K562 (cell line): Measurements from ENCODE around the gene ING2. TPM values are rescaled to one million over a fixed set of nuclear protein-coding genes. Genes with fewer than 3 reads are reported as not detected.
A peak's percentile ranks its signal among the peaks of the same experiment; 100 is the strongest.

Experiments used
- ATAC-seq: fragments of 200-7000 bp; cut with Tn5 transposase; 3 replicates; pipeline ENCODE4 v1.9.1; 2020; ENCODE audit warnings: moderate library complexity
- BruUV-seq: library from RNA; stranded (reverse); fragments of 400-500 nt; replicated peaks from 2 replicates; lab custom pipeline; 2021; lab: Mats Ljungman, UMichigan
- CTCF ChIA-PET: fragments of 300-600 bp; formaldehyde crosslinking; extraction: SDS; loops from one replicate; lab custom pipeline; 2021; ENCODE audit warnings: low intra/inter-chr PET ratio; lab: Yijun Ruan, JAX
- POLR2A ChIA-PET: fragments of 300-600, 350-650 bp; sonication (Branson Sonifier 250); formaldehyde crosslinking; extraction: SDS; loops from one replicate; lab custom pipeline; 2021; ENCODE audit warnings: antibody characterized with exemption, inconsistent platforms; lab: Yijun Ruan, JAX
- DNase-seq, 4 experiments: peaks; one replicate each; pipeline versions ENCODE4 v3.0.0 to v3.0.0-alpha.2; 2011 to 2018; ENCODE audit warnings: low spot score in 3 of 4, mixed read lengths in 3 of 4; ENCODE audit errors: extremely low read depth in 1 of 4
- FAIRE-seq: peaks from 2 replicates; lab custom pipeline; 2011; peaks lifted over from hg19 to GRCh38; lab: Jason Lieb, UNC
- H2AFZ ChIP-seq: 2 replicates; pipeline ENCODE4 v1.6.0; 2011; ENCODE audit warnings: low read depth, low read length, control low read depth, inconsistent platforms
- H3K27ac ChIP-seq: fragments of 200-600 bp; 3 replicates; pipeline ENCODE4 v1.8.0; 2011; ENCODE audit warnings: low read depth, mild to moderate bottlenecking, control low read depth, inconsistent platforms, low read length, moderate library complexity, mixed read lengths; ENCODE audit errors: extremely low read depth
- H3K27me3 ChIP-seq, 2 experiments: fragments of 300-600 bp in 1 of 2; 2 replicates in 1 of 2; 3 replicates in 1 of 2; pipeline versions ENCODE4 v1.6.0 to v1.8.0; 2011; ENCODE audit warnings: inconsistent platforms in 2 of 2, low read length in 2 of 2, mild to moderate bottlenecking in 1 of 2, mixed read lengths in 1 of 2, moderate library complexity in 1 of 2; ENCODE audit not compliant: control insufficient read depth in 2 of 2, insufficient read depth in 2 of 2
- H3K36me3 ChIP-seq: fragments of 300-600 bp; 3 replicates; pipeline ENCODE4 v1.8.0; 2011; ENCODE audit warnings: mild to moderate bottlenecking, low read length, inconsistent platforms; ENCODE audit not compliant: control insufficient read depth, insufficient read depth
- H3K4me1 ChIP-seq, 2 experiments: fragments of 200-600 bp in 1 of 2; replicated peaks in 1 of 2; 2 replicates in 1 of 2; 3 replicates in 1 of 2; pipeline versions ENCODE4 v1.5.1 to v1.8.0; 2011; ENCODE audit warnings: inconsistent platforms in 2 of 2, low read length in 2 of 2, mild to moderate bottlenecking in 1 of 2, mixed read lengths in 1 of 2, moderate library complexity in 1 of 2; ENCODE audit not compliant: control insufficient read depth in 2 of 2, insufficient read depth in 2 of 2
- H3K4me2 ChIP-seq: 2 replicates; pipeline ENCODE4 v1.6.1; 2011; ENCODE audit warnings: low read length, control low read depth, inconsistent platforms, mixed read lengths; ENCODE audit not compliant: insufficient read depth
- H3K4me3 ChIP-seq: fragments of 200-600 bp; sonication (generic), shearing (Covaris generic); 2 replicates; pipeline ENCODE4 v1.5.1; 2016; ENCODE audit warnings: control low read depth, inconsistent platforms
- H3K79me2 ChIP-seq: fragments of 200-600 bp; 3 replicates; pipeline ENCODE4 v1.8.0; 2011; ENCODE audit warnings: low read length, inconsistent platforms; ENCODE audit not compliant: control insufficient read depth, insufficient read depth
- H3K9ac ChIP-seq, 2 experiments: 2 replicates each; pipeline versions ENCODE4 v1.6.0 to v1.6.1; 2011; ENCODE audit warnings: low read depth in 2 of 2, low read length in 2 of 2, control low read depth in 1 of 2, inconsistent platforms in 1 of 2, mild to moderate bottlenecking in 1 of 2, mixed read lengths in 1 of 2; ENCODE audit not compliant: insufficient read depth in 1 of 2
- H3K9me1 ChIP-seq: one replicate; pipeline ENCODE4 v1.6.0; 2011; ENCODE audit warnings: inconsistent platforms, mild to moderate bottlenecking, low read length, moderate library complexity; ENCODE audit not compliant: control insufficient read depth, insufficient read depth
- H3K9me3 ChIP-seq: replicated peaks from 2 replicates; pipeline ENCODE4 v1.5.1; 2011; ENCODE audit warnings: low read depth, low read length, inconsistent platforms; ENCODE audit not compliant: control insufficient read depth, insufficient read depth
- H4K20me1 ChIP-seq: replicated peaks from 2 replicates; pipeline ENCODE4 v1.6.1; 2011; ENCODE audit warnings: low read length, inconsistent platforms, mixed read lengths; ENCODE audit not compliant: control insufficient read depth, insufficient read depth
- CTCF ChIP-seq, 3 experiments: IDR thresholded peaks in 2 of 3; conservative IDR thresholded peaks in 1 of 3; 2 replicates each; pipeline ENCODE4 v1.5.1; 2011 to 2012; ENCODE audit warnings: low read length in 3 of 3, mild to moderate bottlenecking in 3 of 3, control low read depth in 2 of 3, improper control_type of control experiment in 1 of 3, inconsistent platforms in 1 of 3, low read depth in 1 of 3, mixed read lengths in 1 of 3, moderate library complexity in 1 of 3; ENCODE audit not compliant: insufficient read depth in 2 of 3
- RBM25 ChIP-seq: fragments of 200-400 bp; formaldehyde crosslinking; IDR thresholded peaks from 2 replicates; pipeline ENCODE4 v1.6.1; 2018; ENCODE audit warnings: low read length, low read depth, moderate library complexity; ENCODE audit not compliant: severe bottlenecking
- STAT5A ChIP-seq: IDR thresholded peaks from 2 replicates; pipeline ENCODE4 v1.6.1; 2012; ENCODE audit warnings: low read length, inconsistent platforms, borderline replicate concordance
- ZNF277 ChIP-seq: fragments of 250-450 bp; sonication (Bioruptor Pico); IDR thresholded peaks from 2 replicates; pipeline ENCODE4 v1.8.0; 2022; ENCODE audit warnings: inconsistent platforms, mild to moderate bottlenecking, moderate library complexity, borderline replicate concordance
- ZNF668 ChIP-seq: fragments of 250-450 bp; sonication (Bioruptor Pico); IDR thresholded peaks from 2 replicates; pipeline ENCODE4 v1.8.0; 2022; ENCODE audit warnings: mild to moderate bottlenecking, inconsistent platforms
- ZNF79 ChIP-seq: fragments of 250-450 bp; sonication (Bioruptor Pico); IDR thresholded peaks from 2 replicates; pipeline ENCODE4 v1.4.0; 2020; ENCODE audit warnings: low read depth, mild to moderate bottlenecking, moderate library complexity
- ZSCAN32 ChIP-seq: fragments of 450-650 bp; formaldehyde crosslinking; IDR thresholded peaks from 2 replicates; pipeline ENCODE4 v1.4.0; 2020; ENCODE audit warnings: mild to moderate bottlenecking, moderate library complexity
- WGBS: fragments of 100-300 bp; shearing (Covaris generic); methylation state at CpG from one replicate; pipeline ENCODE4 v1.1.6; 2016; ENCODE audit warnings: low coverage, mixed read lengths; ENCODE audit not compliant: insufficient coverage; ENCODE audit errors: missing lambda C conversion rate; 5-methylcytosine and 5-hydroxymethylcytosine counted together
- in situ Hi-C: fragments of 300-500 bp; cut with MboI; formaldehyde crosslinking; loops from 4 replicates; pipeline ENCODE4 v1.15.0; 2018; ENCODE audit warnings: inconsistent platforms, mixed read lengths
- intact Hi-C: fragments of 100-400 bp; cut with micrococcal nuclease; formaldehyde crosslinking; loops from 2 replicates; pipeline ENCODE4 v1.14.2; 2022
- polyA plus RNA-seq, 8 experiments: library from polyadenylated mRNA; depleted of rRNA in 4 of 8; stranded (reverse) in 5 of 8; unstranded in 3 of 8; fragments of >200 nt; fragmentation: Nextera tagmentation in 2 of 8; fragmentation: Illumina TruSeq in 1 of 8; extraction: Ambion mirVana in 2 of 8; extraction: Trizol in 1 of 8; gene quantifications; 2 replicates each; pipeline versions ENCODE4 v1.2.1 to v1.2.3, GENCODE V29; 2011 to 2014; ENCODE audit warnings: inconsistent platforms in 1 of 8, missing spikeins in 1 of 8
- total RNA-seq, 7 experiments: library from RNA; depleted of rRNA in 6 of 7; stranded (reverse); fragments of >200 nt in 6 of 7; fragmentation: Illumina TruSeq in 2 of 7; extraction: Trizol in 2 of 7; gene quantifications; 2 replicates each; pipeline versions ENCODE4 v1.2.1 to v1.2.3, GENCODE V29; 2011 to 2021; ENCODE audit warnings: low replicate concordance in 1 of 7

ING2 gene
- total and polyA plus RNA-seq, 9 of the 15 experiments (the other 6 are each of a cell fraction or from before 2014, with no cell fraction given), result 2.9 to 21.4 (median 12.4) TPM

DNA sequence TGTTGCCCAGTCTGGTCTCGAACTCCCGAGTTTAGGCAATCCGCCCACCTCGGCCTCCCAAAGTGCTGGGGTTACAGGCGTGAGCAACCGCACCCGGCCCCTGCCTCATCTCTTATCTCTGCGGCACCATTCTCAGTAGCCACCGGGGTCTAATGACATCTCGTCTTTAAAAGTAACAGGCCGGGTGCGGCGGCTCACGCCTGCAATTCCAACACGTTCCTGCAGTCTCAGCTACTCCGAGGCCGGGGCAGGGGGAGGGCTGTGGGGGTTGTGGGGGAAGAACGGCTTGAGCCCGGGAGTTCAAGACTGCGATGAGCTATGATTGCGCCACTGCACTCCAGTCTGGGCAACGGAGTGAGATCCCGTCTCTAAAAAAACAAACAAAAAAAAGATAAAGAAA is 28.8 kb downstream of the ING2 start (continued):
- TF ChIP-seq RBM25 (no peak), STAT5A (no peak), ZSCAN32 (CRISPR knock-in tag) (no peak)

DNA sequence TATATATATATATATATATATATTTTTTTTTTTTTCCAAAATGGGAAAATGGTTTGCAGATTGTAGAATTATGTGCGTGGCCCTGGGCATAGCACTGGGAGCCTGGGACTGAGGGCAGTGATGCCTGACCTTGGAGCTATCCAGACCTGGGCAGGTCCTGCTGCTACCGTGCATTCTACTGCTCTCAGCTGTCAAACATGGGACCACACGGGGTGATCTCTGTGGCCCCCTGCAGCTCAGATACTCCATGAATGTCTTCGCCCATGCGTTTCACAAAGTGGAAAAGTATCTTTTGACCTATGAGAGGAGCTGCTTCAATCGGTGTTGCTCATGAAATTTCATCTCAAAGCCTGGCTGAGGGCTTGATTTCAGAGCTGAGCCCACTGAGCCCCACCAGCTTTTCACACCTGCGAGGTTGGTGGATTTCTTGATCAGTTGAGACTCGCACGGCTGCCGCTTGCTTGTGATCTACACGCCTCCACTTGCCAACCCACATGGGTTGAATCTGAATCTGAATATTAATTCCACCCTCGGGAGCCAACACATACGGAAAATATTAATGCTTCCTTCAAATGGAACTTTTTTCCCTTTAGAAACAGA is 35.7 kb downstream of the ING2 start:
- Histone ChIP-seq H3K4me3 (no peak overlapping the region), H3K4me1 (no peaks in the 10 kb centered on the region; a peak in 1 of 5 replicates), H3K4me2 (no peak overlapping the region), H2AFZ (no peak overlapping the region), H4K20me1 (no peaks in the 10 kb centered on the region), H3K27ac (no peak overlapping the region), H3K79me2 (no peaks in the 10 kb centered on the region), H3K9ac (no peak overlapping the region; a peak in 1 of 4 replicates), H3K27me3 (peaks cover 3 to 24% of the 10 kb centered on the region in 2 experiments), H3K9me3 (peaks cover 3% of the 10 kb centered on the region; the same call in 1 of the 2 replicates), H3K9me1 (no peaks in the 10 kb centered on the region), H3K36me3 (no peaks in the 10 kb centered on the region)
- POLR2A ChIA-PET, result interaction anchor here (0.7 kb wide), 1 partner anchor 16 kb away, joined by 3 read pairs; no protein-coding TSS in a partner anchor
- WGBS, result 26% methylated on average over 13 of the region's 13 CpGs
- CTCF ChIA-PET, result no interaction called here
- intact Hi-C loops (no loop called here), in situ Hi-C loops (no loop called here)
- ATAC-seq, result peak; percentile 71
- peak; percentile 68 for FAIRE-seq
- peak in 1 of 4 experiments; percentile 16 for DNase-seq
- TF ChIP-seq ZNF79 (CRISPR knock-in tag) (no peak), ZNF277 (no peak), CTCF (IDR thresholded peaks at IDR 0.05 in 2 of 3, conservative IDR thresholded peaks at IDR 0.05 in 1 of 3; ENCODE audit: insufficient read depth in 2 of 3, low read depth in 1 of 3, low read length in 3 of 3) (peak in 2 of 3 experiments; percentile 1 to 30; a peak in 2 of 6 replicates), ZNF668 (no peak)
- BruUV-seq, result no TSS peak
